Muscle layer of colon (tissue), 2 donors: ENCODE data around the gene CEMP1.

Experiments
- H3K27ac ChIP-seq: one replicate; pipeline ENCODE4 v1.7.0; 2013; ENCODE audit warnings: low read depth, mild to moderate bottlenecking, low read length, moderate library complexity
- H3K27me3 ChIP-seq, 2 donors: one replicate each; pipeline ENCODE4 v1.7.0; 2013; ENCODE audit warnings: low read length in 2 of 2, mild to moderate bottlenecking in 2 of 2; ENCODE audit not compliant: insufficient read depth in 2 of 2, control insufficient read depth in 1 of 2
- H3K36me3 ChIP-seq: one replicate; pipeline ENCODE4 v1.7.0; 2013; ENCODE audit warnings: mild to moderate bottlenecking, low read length; ENCODE audit not compliant: insufficient read depth
- H3K4me1 ChIP-seq: one replicate; pipeline ENCODE4 v1.7.0; 2013; ENCODE audit warnings: mild to moderate bottlenecking, low read length; ENCODE audit not compliant: insufficient read depth
- H3K4me3 ChIP-seq, 2 donors: one replicate each; pipeline ENCODE4 v1.7.0; 2013; ENCODE audit warnings: low read length in 2 of 2, low read depth in 1 of 2, mild to moderate bottlenecking in 1 of 2, moderate library complexity in 1 of 2
- H3K9ac ChIP-seq: one replicate; pipeline ENCODE4 v1.7.0; 2013; ENCODE audit warnings: low read length
- H3K9me3 ChIP-seq: one replicate; pipeline ENCODE4 v1.7.0; 2013; ENCODE audit warnings: mild to moderate bottlenecking, low read length
- donor health status: abdominal sarcoma.
- donor health status: Adenocarcinoma of cecum.

CEMP1 gene

GRCh38 chr16:2496223-2497115 is 34.7 kb downstream of the CEMP1 start:
- H3K9ac ChIP-seq, result no peak overlapping the region
- no peaks in the 10 kb centered on the region for H3K9me3 ChIP-seq
- H3K27ac ChIP-seq, result no peak overlapping the region
- no peaks in the 10 kb centered on the region for H3K27me3 ChIP-seq
- H3K36me3 ChIP-seq, result peaks cover 10% of the 10 kb centered on the region
- H3K4me3 ChIP-seq, result no peak overlapping the region
- peaks cover 3% of the 10 kb centered on the region for H3K4me1 ChIP-seq

GRCh38 chr16:2495041-2495440 is 36.2 kb downstream of the CEMP1 start:
- Histone ChIP-seq H3K36me3 (peaks cover 10% of the 10 kb centered on the region), H3K9me3 (no peaks in the 10 kb centered on the region), H3K4me1 (no peaks in the 10 kb centered on the region), H3K4me3 (no peak overlapping the region), H3K27ac (no peak overlapping the region), H3K9ac (no peak overlapping the region), H3K27me3 (no peaks in the 10 kb centered on the region)

DNA sequence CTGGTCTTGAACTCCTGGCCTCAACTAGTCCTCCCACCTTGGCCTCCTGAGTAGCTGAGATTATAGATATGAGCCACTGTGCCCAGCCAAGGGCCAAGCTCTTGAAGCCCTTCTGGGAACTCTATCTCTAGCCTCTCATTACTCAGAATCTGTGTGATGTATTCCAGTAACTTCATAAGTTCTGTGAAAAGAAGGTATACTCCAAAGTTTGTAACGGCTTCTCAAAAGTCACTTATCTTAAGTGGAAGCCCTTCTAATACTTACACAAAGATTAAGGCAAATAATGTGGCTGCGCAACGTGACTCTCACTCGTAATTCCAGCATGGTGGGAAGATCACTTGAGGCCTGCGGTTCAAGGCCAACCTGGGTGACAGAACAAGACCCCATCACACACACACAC is 36.6 kb downstream of the CEMP1 start:
- no peaks in the 10 kb centered on the region for H3K9me3 ChIP-seq
- no peaks in the 10 kb centered on the region for H3K27me3 ChIP-seq
- H3K27ac ChIP-seq, result no peak overlapping the region
- peaks cover 10% of the 10 kb centered on the region for H3K36me3 ChIP-seq
- no peak overlapping the region for H3K9ac ChIP-seq
- H3K4me1 ChIP-seq, result no peaks in the 10 kb centered on the region
- no peak overlapping the region for H3K4me3 ChIP-seq

- Histone ChIP-seq H3K27ac (no peak overlapping the region), H3K9me3 (no peaks in the 10 kb centered on the region), H3K9ac (no peak overlapping the region), H3K27me3 (no peaks in the 10 kb centered on the region), H3K36me3 (peaks cover 4% of the 10 kb centered on the region), H3K4me3 (no peak overlapping the region), H3K4me1 (no peaks in the 10 kb centered on the region)
Measured at GRCh38 chr16:2493605-2494004, 37.6 kb downstream of the CEMP1 start.

- no peaks in the 10 kb centered on the region for H3K9me3 ChIP-seq
- no peak overlapping the region for H3K9ac ChIP-seq
- H3K36me3 ChIP-seq, result no peaks in the 10 kb centered on the region
- H3K4me1 ChIP-seq, result no peaks in the 10 kb centered on the region
- no peak overlapping the region for H3K27ac ChIP-seq
- no peaks in the 10 kb centered on the region for H3K27me3 ChIP-seq
- H3K4me3 ChIP-seq, result no peak overlapping the region
Measured at GRCh38 chr16:2492292-2492691, 38.9 kb downstream of the CEMP1 start.

- Histone ChIP-seq H3K27ac (no peak overlapping the region), H3K9ac (no peak overlapping the region), H3K27me3 (no peaks in the 10 kb centered on the region), H3K36me3 (no peaks in the 10 kb centered on the region), H3K4me1 (no peaks in the 10 kb centered on the region), H3K4me3 (no peak overlapping the region), H3K9me3 (no peaks in the 10 kb centered on the region)
Measured at GRCh38 chr16:2490190-2491105, 40.8 kb downstream of the CEMP1 start.

DNA sequence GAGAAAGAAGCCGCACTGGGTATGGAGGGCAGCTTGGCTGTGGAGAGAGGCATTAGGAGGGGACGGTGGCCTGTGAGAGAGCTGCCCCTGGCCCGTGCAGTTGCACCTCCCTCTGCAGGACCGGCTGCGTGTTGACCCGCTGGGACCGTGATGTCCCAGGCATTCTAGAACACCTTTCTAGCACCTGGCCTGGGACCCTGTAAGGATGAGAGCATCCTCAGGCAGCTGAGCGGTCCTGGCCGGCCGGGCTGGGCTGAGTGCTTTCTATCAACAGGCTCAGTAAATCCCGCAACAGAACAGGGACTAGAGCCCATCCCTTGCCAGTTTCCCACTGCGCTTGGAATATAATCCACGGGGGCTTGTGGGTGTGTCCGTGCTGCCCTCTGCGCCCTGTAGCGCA is 41.6 kb downstream of the CEMP1 start:
- Histone ChIP-seq H3K27ac (no peak overlapping the region), H3K4me1 (no peaks in the 10 kb centered on the region), H3K9ac (no peak overlapping the region), H3K9me3 (no peaks in the 10 kb centered on the region), H3K36me3 (no peaks in the 10 kb centered on the region), H3K4me3 (no peak overlapping the region), H3K27me3 (no peaks in the 10 kb centered on the region)

- Histone ChIP-seq H3K9ac (no peak overlapping the region), H3K4me1 (peaks cover 15% of the 10 kb centered on the region), H3K27ac (no peak overlapping the region), H3K27me3 (no peaks in the 10 kb centered on the region), H3K4me3 (no peak overlapping the region), H3K9me3 (no peaks in the 10 kb centered on the region), H3K36me3 (no peaks in the 10 kb centered on the region)
Measured at GRCh38 chr16:2487903-2488531, 43.2 kb downstream of the CEMP1 start.

GRCh38 chr16:2487517-2487842 is 43.7 kb downstream of the CEMP1 start:
- H3K27me3 ChIP-seq, result no peaks in the 10 kb centered on the region
- H3K27ac ChIP-seq, result no peak overlapping the region
- H3K36me3 ChIP-seq, result no peaks in the 10 kb centered on the region
- no peak overlapping the region for H3K9ac ChIP-seq
- peaks cover 20% of the 10 kb centered on the region for H3K4me1 ChIP-seq
- no peaks in the 10 kb centered on the region for H3K9me3 ChIP-seq
- H3K4me3 ChIP-seq, result no peak overlapping the region

GRCh38 chr16:2486645-2487516 is 44.3 kb downstream of the CEMP1 start:
- no peaks in the 10 kb centered on the region for H3K27me3 ChIP-seq
- H3K36me3 ChIP-seq, result no peaks in the 10 kb centered on the region
- no peaks in the 10 kb centered on the region for H3K9me3 ChIP-seq
- H3K9ac ChIP-seq, result no peak overlapping the region
- no peak overlapping the region for H3K27ac ChIP-seq
- H3K4me1 ChIP-seq, result peaks cover 25% of the 10 kb centered on the region
- no peak overlapping the region for H3K4me3 ChIP-seq
